Erythroblast (primary cell): Measurements from ENCODE around the gene WSCD2.

Source experiments
- DNase-seq, 2 experiments: peaks; one replicate each; lab custom pipeline; 2025; lab: John Stamatoyannopoulos, UW
- GATA1 ChIP-seq: IDR thresholded peaks from 2 replicates; pipeline ENCODE4 v1.6.1; 2011; ENCODE audit warnings: low read depth, mild to moderate bottlenecking, control low read depth, low read length, moderate library complexity
- POLR2A ChIP-seq: IDR thresholded peaks from 2 replicates; pipeline ENCODE4 v1.6.1; 2011; ENCODE audit warnings: mild to moderate bottlenecking, low read length

WSCD2 gene

GRCh38 chr12:108240027-108240785 is 111.1 kb downstream of the WSCD2 start:
- TF ChIP-seq POLR2A (no peak), GATA1 (no peak)

DNA sequence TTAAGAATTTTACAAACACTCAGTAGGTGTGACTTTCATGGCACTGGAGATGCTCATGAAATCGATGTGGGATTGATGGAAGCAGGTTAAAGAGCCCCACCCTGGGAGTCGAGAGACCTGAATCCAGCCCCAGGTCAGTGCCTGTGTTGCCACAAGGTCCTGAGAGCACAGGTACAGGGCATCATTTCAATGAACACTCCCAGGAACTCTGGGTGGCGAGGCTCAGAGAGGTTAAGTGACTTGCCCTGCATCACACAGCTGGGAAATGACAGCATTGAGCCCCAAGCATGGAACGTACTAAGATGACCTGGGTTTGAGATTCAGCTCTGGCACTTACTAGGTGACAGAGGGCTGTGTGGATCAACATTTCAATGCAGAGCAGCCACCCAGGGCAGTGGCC is 111.8 kb downstream of the WSCD2 start:
- DNase-seq, result no peak
- TF ChIP-seq GATA1 (no peak), POLR2A (no peak)

More at GRCh38 chr12:108240027-108240785, 111.1 kb downstream of the WSCD2 start:
- no peak for DNase-seq

DNA sequence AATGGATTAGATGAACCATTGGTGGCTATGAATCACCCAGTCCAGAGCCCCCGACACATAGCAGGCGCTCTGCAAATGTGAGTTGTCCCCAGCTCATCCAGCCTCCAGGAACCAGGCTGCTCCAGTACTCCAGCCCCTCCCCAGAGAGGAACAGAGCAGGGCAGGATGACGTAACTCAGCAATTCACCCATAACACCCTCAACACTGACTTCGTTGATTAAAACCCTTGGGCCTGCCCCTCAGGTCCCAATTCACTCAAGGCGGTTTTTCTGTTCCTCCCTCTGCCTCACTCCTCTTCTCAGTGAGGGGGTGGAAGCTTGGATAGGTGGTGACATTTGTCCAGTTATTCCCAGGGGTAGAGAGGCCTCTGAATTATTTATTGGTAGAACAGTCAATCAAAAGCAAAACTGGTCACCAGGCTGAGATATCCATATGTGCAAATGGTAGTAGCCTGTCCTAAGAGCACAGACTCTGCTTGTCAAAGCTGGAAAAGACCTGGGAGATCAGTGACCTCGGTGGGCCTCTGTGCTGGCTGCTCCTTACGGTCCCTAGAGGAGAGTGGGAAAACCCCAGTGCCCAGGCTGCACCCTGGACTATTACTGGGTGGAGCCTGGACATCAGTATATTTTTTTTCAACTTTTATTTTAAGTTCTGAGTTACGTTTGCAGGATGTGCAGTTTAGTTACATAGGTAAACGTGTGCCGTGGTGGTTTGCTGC is 113.1 kb downstream of the WSCD2 start:
- TF ChIP-seq POLR2A (no peak), GATA1 (no peak)
- no peak for DNase-seq

GRCh38 chr12:108247130-108247529 is 118.0 kb downstream of the WSCD2 start:
- no peak for DNase-seq
- TF ChIP-seq POLR2A, result no peak

- DNase-seq, result no peak
- no peak for TF ChIP-seq GATA1
- TF ChIP-seq POLR2A, result no peak
These were observed 118.9 kb downstream of the WSCD2 start for GRCh38 chr12:108248011-108248410.

DNA sequence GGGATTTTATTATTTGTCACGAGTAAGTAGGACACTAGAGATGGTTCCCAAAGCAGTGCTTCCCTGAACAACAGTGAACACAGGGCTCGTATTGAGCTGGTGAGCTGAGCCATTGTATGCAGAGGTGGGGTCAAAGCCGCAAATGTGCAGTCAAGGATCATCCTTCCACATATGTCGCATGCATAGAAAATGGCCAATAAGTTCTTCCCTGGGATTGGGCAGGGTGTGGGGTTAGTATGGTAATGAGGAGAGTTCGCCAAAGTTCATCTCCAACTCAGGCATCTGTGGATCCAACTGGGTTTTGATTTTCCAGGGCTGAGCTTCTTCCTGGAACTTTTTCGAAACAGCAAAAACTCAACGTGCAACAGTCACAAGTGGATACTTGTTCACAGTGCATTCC is 123.4 kb downstream of the WSCD2 start:
- no peak for TF ChIP-seq POLR2A
- TF ChIP-seq GATA1, result no peak
- no peak for DNase-seq

- DNase-seq, result no peak
- TF ChIP-seq POLR2A (no peak), GATA1 (no peak)
These were observed 124.5 kb downstream of the WSCD2 start for GRCh38 chr12:108253540-108253939.

- no peak for DNase-seq
- TF ChIP-seq POLR2A, result no peak
- no peak for TF ChIP-seq GATA1
These were observed 124.9 kb downstream of the WSCD2 start for GRCh38 chr12:108254030-108254429.

DNA sequence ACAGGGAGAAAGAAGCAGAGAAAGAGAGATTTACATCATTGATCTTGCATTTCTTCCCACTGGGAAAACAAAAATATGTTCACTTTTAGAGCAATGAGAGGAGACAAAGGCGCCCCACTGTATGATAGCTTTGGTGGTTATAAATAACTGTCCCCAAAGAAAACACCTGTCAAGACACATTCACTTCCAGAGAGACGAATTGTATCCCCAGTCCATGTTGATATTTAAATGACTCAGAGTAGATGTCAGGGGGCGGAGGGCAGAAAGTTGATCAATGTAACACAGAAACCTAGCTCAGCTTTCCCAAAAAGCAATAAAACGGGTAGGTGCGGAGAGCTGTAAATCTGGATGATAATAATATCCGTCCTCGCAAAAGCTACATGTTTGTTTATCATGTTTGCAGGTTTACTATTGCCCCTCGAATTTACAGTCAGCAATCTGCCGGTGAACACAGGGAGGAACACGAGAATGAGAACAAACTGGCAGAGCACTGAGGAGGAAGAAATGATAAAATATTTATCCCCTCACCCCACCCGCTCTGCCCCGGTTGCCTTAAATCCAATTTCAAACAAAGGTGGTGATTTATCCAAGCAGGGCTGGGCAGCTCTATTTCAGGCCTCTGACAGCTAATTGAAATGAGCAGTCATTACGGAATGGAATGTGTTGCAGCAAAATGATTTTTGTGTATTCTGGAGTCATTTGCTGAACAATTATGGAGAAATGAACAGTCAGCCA is 125.6 kb downstream of the WSCD2 start:
- no peak for DNase-seq

GRCh38 chr12:108255252-108255602 is 126.1 kb downstream of the WSCD2 start:
- no peak for DNase-seq
- TF ChIP-seq POLR2A (no peak), GATA1 (no peak)

More for the DNA sequence above, 125.6 kb downstream of the WSCD2 start:
- TF ChIP-seq GATA1, result no peak
- no peak for TF ChIP-seq POLR2A

DNA sequence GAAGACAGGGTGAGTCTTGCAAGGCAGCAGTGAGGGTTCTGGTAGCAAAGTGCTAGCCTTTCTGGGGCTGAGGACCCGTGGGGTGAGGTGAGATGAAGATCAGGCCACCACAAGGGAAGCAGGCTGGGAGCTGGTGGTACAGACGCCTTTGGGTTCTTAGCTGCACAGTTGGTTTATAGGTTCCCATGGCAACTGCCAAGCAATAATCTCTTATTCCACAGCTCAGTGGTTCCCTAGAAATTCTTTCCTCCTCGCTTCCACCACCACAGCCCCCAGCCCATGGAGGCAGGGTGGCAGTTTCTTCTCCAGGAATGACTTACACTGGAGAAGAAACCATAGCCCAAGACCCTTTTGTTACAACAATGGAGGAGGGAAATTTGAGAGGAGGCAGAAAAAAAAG is 127.9 kb downstream of the WSCD2 start:
- no peak for DNase-seq
- TF ChIP-seq POLR2A, result no peak
- no peak for TF ChIP-seq GATA1

DNA sequence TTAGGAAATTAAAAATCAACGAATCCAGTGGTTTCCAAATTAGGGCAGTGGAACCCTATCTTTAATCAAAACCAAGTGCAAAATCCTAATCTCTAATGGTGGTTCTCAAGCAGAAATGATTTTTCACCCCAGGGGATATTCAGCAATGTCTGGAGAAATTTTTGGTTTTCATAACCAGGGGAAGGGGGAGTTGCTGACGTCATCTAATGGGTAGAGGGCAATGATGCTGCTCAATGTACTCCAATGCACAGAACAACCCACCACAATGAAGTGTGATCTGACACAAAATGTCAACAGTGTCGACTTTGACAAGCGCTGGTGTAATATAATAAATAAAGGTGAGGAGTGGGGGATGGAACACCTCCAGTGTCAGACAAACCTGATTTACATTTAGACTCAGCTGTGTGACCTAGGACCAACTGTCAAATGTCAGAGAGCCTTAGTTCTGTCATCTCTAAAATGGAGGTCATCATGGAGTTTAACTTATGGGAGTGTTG is 128.6 kb downstream of the WSCD2 start:
- DNase-seq, result no peak
- TF ChIP-seq GATA1 (no peak), POLR2A (no peak)

- no peak for TF ChIP-seq GATA1
- no peak for DNase-seq
These were observed 131.0 kb downstream of the WSCD2 start for GRCh38 chr12:108260039-108260438.

DNA sequence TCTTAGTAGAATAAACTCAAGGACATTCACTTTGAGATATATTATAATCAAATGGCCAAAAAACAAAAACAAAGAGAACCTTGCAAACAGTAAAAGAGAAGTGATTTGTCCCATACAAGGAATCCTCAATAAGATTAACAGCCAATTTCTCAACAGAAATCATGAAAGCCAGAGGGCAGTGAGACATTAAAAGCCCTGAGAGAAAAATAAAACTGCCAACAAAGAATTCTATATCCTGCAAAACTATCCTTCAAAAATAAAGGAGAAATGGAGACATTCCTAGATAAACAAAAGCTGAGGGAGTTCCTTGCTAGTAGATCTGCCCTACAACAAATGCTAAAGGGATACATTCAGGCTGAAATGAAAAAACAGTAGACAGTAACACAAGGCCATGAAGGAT is 131.9 kb downstream of the WSCD2 start:
- TF ChIP-seq GATA1 (no peak), POLR2A (no peak)
- DNase-seq, result no peak
